HEK293 (cell line): ENCODE data around the gene HCFC1.

ENCODE experiments used
- CTCF ChIP-seq: fragments of 450-650 bp; formaldehyde crosslinking; IDR thresholded peaks from 2 replicates; pipeline ENCODE4 v1.5.1; 2016; ENCODE audit warnings: missing biosample characterization, missing genetic modification characterization
- PRDM4 ChIP-seq: fragments of 450-650 bp; formaldehyde crosslinking; IDR thresholded peaks from 2 replicates; pipeline ENCODE4 v1.5.1; 2017; ENCODE audit warnings: missing biosample characterization, missing genetic modification characterization
- TF ChIP-seq, protein P1 (sequence below): fragments of 450-650 bp; formaldehyde crosslinking; IDR thresholded peaks from 2 replicates; pipeline ENCODE4 v1.5.1; 2016; ENCODE audit warnings: missing biosample characterization, missing genetic modification characterization

DNA sequence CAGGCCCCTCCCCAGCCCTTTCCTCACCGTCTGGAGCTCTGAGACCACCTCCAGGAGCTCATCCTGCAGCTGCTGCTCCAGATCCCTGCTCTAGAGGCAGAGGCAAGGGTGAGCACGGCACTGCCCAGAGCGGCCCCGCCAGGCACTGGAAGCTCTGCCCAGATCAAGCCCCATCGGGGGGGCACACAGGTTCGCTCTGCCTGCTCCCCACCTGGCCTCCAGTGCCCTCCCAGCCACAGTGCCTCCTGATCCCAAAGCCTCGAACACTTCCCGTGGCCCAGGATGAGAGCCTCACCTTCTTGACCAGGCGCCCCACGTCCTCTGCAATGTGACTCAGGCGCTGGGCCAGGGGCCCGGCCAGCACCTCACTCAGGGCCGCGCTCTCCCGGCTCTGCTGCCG lies 50.5 kb downstream of the HCFC1 start:
- TF ChIP-seq, protein P1, sequence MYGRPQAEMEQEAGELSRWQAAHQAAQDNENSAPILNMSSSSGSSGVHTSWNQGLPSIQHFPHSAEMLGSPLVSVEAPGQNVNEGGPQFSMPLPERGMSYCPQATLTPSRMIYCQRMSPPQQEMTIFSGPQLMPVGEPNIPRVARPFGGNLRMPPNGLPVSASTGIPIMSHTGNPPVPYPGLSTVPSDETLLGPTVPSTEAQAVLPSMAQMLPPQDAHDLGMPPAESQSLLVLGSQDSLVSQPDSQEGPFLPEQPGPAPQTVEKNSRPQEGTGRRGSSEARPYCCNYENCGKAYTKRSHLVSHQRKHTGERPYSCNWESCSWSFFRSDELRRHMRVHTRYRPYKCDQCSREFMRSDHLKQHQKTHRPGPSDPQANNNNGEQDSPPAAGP (tag by site-specific recombination), result no peak
- TF ChIP-seq CTCF (tag by site-specific recombination) (no peak), PRDM4 (no peak)
